GM12878 (cell line): ENCODE data around the gene NEURL4. TPM values are rescaled to one million over a fixed set of nuclear protein-coding genes. Genes with fewer than 3 reads are reported as not detected.

Source experiments
- CBX5 ChIP-seq: sonication (generic); IDR thresholded peaks from 2 replicates; pipeline ENCODE4 v1.6.1; 2016; ENCODE audit warnings: low read depth, moderate library complexity, mild to moderate bottlenecking, inconsistent platforms
- FOXK2 ChIP-seq: fragments of 450-650 bp; IDR thresholded peaks from 2 replicates; pipeline ENCODE4 v1.6.1; 2017; ENCODE audit warnings: mild to moderate bottlenecking, moderate library complexity
- KAT2A ChIP-seq: conservative IDR thresholded peaks from 2 replicates; pipeline ENCODE4 v1.6.1; 2011; ENCODE audit warnings: low read depth, low read length; ENCODE audit not compliant: control insufficient read depth
- MYC ChIP-seq: IDR thresholded peaks from 2 replicates; pipeline ENCODE4 v1.6.1; 2011; ENCODE audit warnings: mild to moderate bottlenecking, low read length, moderate library complexity, inconsistent platforms; ENCODE audit not compliant: insufficient read depth, insufficient replicate concordance, insufficient read length, severe bottlenecking
- NFYA ChIP-seq: IDR thresholded peaks from 2 replicates; pipeline ENCODE4 v1.6.1; 2011; ENCODE audit warnings: low read depth, mild to moderate bottlenecking, low read length, improper control_type of control experiment, borderline replicate concordance
- NRF1 ChIP-seq: conservative IDR thresholded peaks from 2 replicates; pipeline ENCODE4 v1.6.1; 2011; ENCODE audit warnings: mild to moderate bottlenecking, low read depth, low read length, improper control_type of control experiment
- RAD21 ChIP-seq: IDR thresholded peaks from 2 replicates; pipeline ENCODE4 v1.6.1; 2011; ENCODE audit warnings: mild to moderate bottlenecking, low read depth, low read length, moderate library complexity; ENCODE audit not compliant: insufficient read depth
- SUZ12 ChIP-seq: fragments of 200-600 bp; sonication (generic); IDR thresholded peaks from one replicate; pipeline ENCODE4 v1.6.1; 2018; ENCODE audit warnings: antibody characterized with exemption, mild to moderate bottlenecking; ENCODE audit not compliant: unreplicated experiment
- WRNIP1 ChIP-seq: IDR thresholded peaks from 2 replicates; pipeline ENCODE4 v1.6.1; 2011; ENCODE audit warnings: low read depth, low read length, improper control_type of control experiment, borderline replicate concordance
- ZBED1 ChIP-seq: IDR thresholded peaks from 2 replicates; pipeline ENCODE4 v1.6.1; 2016; ENCODE audit warnings: borderline replicate concordance
- ZZZ3 ChIP-seq: IDR thresholded peaks from 2 replicates; pipeline ENCODE4 v1.6.1; 2011; ENCODE audit warnings: low read depth; ENCODE audit not compliant: control insufficient read depth, insufficient read length
- polyA plus RNA-seq, 11 experiments: library from polyadenylated mRNA; depleted of rRNA in 4 of 11; unstranded in 6 of 11; stranded (reverse) in 5 of 11; fragments of >200 nt; fragmentation: Nextera tagmentation in 4 of 11; fragmentation: Illumina TruSeq in 1 of 11; extraction: Ambion mirVana in 4 of 11; extraction: Trizol in 1 of 11; gene quantifications; 1 replicate in 1 of 11; 2 replicates in 10 of 11; pipeline versions ENCODE4 v1.2.1 to v1.2.3, GENCODE V29; 2011 to 2016; ENCODE audit warnings: inconsistent platforms in 2 of 11, missing spikeins in 2 of 11, low read depth in 1 of 11
- total RNA-seq, 4 experiments: library from RNA; depleted of rRNA in 3 of 4; stranded (reverse); fragments of >200 nt in 3 of 4; fragmentation: Illumina TruSeq in 1 of 4; extraction: Trizol in 1 of 4; gene quantifications; 2 replicates each; pipeline versions ENCODE4 v1.2.1 to v1.2.3, GENCODE V29; 2013 to 2021
- TF ChIP-seq, protein P1 (sequence below): IDR thresholded peaks from 2 replicates; pipeline ENCODE4 v1.6.1; 2012; ENCODE audit warnings: mild to moderate bottlenecking, low read depth, low read length
- TF ChIP-seq, protein P2 (sequence below): fragments of 450-650 bp; IDR thresholded peaks from 2 replicates; pipeline ENCODE4 v1.6.1; 2017; ENCODE audit warnings: mild to moderate bottlenecking, moderate library complexity
- TF ChIP-seq, protein P3 (sequence below): fragments of 150-350 bp; IDR thresholded peaks from 2 replicates; pipeline ENCODE4 v1.6.1; 2016; ENCODE audit warnings: low read depth, low read length

Gene NEURL4
- total and polyA plus RNA-seq, 10 of the 15 experiments (the other 5 are each of a cell fraction or from before 2014, with no cell fraction given), result 0.03 to 41.9 (median 10.0) TPM

DNA sequence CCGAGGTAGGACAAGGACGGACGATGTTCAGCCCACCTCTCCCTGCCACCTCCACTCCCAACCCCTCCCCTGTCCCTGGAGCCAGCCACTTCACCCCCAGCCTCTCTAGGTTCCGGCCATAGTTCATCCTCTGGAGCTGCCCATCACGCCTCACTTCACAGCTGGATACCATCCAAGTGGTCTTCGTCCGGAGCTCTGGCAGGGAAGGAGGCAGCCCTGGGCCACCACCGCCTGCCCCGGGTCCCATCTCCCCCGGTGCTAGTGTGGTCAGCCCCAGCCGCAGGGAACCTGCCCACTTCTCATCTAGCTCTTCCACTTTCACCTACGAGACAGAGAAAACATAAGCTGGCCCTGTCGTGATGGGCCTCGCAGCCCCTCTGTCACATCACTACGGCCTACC, 7.7 kb downstream of the NEURL4 start (continued):
- TF ChIP-seq, protein P1, sequence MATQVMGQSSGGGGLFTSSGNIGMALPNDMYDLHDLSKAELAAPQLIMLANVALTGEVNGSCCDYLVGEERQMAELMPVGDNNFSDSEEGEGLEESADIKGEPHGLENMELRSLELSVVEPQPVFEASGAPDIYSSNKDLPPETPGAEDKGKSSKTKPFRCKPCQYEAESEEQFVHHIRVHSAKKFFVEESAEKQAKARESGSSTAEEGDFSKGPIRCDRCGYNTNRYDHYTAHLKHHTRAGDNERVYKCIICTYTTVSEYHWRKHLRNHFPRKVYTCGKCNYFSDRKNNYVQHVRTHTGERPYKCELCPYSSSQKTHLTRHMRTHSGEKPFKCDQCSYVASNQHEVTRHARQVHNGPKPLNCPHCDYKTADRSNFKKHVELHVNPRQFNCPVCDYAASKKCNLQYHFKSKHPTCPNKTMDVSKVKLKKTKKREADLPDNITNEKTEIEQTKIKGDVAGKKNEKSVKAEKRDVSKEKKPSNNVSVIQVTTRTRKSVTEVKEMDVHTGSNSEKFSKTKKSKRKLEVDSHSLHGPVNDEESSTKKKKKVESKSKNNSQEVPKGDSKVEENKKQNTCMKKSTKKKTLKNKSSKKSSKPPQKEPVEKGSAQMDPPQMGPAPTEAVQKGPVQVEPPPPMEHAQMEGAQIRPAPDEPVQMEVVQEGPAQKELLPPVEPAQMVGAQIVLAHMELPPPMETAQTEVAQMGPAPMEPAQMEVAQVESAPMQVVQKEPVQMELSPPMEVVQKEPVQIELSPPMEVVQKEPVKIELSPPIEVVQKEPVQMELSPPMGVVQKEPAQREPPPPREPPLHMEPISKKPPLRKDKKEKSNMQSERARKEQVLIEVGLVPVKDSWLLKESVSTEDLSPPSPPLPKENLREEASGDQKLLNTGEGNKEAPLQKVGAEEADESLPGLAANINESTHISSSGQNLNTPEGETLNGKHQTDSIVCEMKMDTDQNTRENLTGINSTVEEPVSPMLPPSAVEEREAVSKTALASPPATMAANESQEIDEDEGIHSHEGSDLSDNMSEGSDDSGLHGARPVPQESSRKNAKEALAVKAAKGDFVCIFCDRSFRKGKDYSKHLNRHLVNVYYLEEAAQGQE, result no peak
- no peak for TF ChIP-seq ZBED1
- TF ChIP-seq ZZZ3, result no peak
- no peak for TF ChIP-seq SUZ12
- TF ChIP-seq MYC, result no peak
- TF ChIP-seq, protein P2, sequence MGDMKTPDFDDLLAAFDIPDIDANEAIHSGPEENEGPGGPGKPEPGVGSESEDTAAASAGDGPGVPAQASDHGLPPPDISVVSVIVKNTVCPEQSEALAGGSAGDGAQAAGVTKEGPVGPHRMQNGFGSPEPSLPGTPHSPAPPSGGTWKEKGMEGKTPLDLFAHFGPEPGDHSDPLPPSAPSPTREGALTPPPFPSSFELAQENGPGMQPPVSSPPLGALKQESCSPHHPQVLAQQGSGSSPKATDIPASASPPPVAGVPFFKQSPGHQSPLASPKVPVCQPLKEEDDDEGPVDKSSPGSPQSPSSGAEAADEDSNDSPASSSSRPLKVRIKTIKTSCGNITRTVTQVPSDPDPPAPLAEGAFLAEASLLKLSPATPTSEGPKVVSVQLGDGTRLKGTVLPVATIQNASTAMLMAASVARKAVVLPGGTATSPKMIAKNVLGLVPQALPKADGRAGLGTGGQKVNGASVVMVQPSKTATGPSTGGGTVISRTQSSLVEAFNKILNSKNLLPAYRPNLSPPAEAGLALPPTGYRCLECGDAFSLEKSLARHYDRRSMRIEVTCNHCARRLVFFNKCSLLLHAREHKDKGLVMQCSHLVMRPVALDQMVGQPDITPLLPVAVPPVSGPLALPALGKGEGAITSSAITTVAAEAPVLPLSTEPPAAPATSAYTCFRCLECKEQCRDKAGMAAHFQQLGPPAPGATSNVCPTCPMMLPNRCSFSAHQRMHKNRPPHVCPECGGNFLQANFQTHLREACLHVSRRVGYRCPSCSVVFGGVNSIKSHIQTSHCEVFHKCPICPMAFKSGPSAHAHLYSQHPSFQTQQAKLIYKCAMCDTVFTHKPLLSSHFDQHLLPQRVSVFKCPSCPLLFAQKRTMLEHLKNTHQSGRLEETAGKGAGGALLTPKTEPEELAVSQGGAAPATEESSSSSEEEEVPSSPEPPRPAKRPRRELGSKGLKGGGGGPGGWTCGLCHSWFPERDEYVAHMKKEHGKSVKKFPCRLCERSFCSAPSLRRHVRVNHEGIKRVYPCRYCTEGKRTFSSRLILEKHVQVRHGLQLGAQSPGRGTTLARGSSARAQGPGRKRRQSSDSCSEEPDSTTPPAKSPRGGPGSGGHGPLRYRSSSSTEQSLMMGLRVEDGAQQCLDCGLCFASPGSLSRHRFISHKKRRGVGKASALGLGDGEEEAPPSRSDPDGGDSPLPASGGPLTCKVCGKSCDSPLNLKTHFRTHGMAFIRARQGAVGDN, result no peak
- TF ChIP-seq KAT2A, result no peak
- no peak for TF ChIP-seq CBX5
- TF ChIP-seq NFYA, result no peak
- no peak for TF ChIP-seq WRNIP1
- TF ChIP-seq RAD21, result no peak
- TF ChIP-seq, protein P3, sequence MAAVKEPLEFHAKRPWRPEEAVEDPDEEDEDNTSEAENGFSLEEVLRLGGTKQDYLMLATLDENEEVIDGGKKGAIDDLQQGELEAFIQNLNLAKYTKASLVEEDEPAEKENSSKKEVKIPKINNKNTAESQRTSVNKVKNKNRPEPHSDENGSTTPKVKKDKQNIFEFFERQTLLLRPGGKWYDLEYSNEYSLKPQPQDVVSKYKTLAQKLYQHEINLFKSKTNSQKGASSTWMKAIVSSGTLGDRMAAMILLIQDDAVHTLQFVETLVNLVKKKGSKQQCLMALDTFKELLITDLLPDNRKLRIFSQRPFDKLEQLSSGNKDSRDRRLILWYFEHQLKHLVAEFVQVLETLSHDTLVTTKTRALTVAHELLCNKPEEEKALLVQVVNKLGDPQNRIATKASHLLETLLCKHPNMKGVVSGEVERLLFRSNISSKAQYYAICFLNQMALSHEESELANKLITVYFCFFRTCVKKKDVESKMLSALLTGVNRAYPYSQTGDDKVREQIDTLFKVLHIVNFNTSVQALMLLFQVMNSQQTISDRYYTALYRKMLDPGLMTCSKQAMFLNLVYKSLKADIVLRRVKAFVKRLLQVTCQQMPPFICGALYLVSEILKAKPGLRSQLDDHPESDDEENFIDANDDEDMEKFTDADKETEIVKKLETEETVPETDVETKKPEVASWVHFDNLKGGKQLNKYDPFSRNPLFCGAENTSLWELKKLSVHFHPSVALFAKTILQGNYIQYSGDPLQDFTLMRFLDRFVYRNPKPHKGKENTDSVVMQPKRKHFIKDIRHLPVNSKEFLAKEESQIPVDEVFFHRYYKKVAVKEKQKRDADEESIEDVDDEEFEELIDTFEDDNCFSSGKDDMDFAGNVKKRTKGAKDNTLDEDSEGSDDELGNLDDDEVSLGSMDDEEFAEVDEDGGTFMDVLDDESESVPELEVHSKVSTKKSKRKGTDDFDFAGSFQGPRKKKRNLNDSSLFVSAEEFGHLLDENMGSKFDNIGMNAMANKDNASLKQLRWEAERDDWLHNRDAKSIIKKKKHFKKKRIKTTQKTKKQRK, result no peak
- no peak for TF ChIP-seq NRF1
- TF ChIP-seq FOXK2, result no peak
